ENCODE data around the gene TTC7B. TPM values are rescaled to one million over a fixed set of nuclear protein-coding genes. Genes with fewer than 3 reads are reported as not detected.

Gene TTC7B
- total RNA-seq, 1 donor from 2014 or later, result 5.0 TPM

GRCh38 chr14:90605430-90605829 lies 210.8 kb downstream of the TTC7B start:
- intact Hi-C loops (cut with micrococcal nuclease), result no loop called here

GRCh38 chr14:90604356-90604755 lies 211.9 kb downstream of the TTC7B start:
- intact Hi-C loops (cut with micrococcal nuclease), result no loop called here

GRCh38 chr14:90603841-90604240 lies 212.4 kb downstream of the TTC7B start:
- intact Hi-C loops (cut with micrococcal nuclease), result no loop called here

GRCh38 chr14:90603336-90603735 lies 212.9 kb downstream of the TTC7B start:
- intact Hi-C loops (cut with micrococcal nuclease), result no loop called here

- intact Hi-C loops (cut with micrococcal nuclease), result no loop called here
Observed at GRCh38 chr14:90602088-90602687, 214.0 kb downstream of the TTC7B start.

GRCh38 chr14:90601563-90601962 lies 214.7 kb downstream of the TTC7B start:
- intact Hi-C loops (cut with micrococcal nuclease), result no loop called here

- intact Hi-C loops (cut with micrococcal nuclease), result no loop called here
Observed at GRCh38 chr14:90600619-90601018, 215.6 kb downstream of the TTC7B start.

GRCh38 chr14:90599748-90600507 lies 216.3 kb downstream of the TTC7B start:
- intact Hi-C loops (cut with micrococcal nuclease), result no loop called here

- intact Hi-C loops (cut with micrococcal nuclease), result no loop called here
Observed at GRCh38 chr14:90599339-90599738, 216.9 kb downstream of the TTC7B start.

GRCh38 chr14:90597961-90598360 lies 218.3 kb downstream of the TTC7B start:
- intact Hi-C loops (cut with micrococcal nuclease), result no loop called here

GRCh38 chr14:90596733-90597132 lies 219.5 kb downstream of the TTC7B start:
- intact Hi-C loops (cut with micrococcal nuclease), result no loop called here

- intact Hi-C loops (cut with micrococcal nuclease), result no loop called here
Observed at GRCh38 chr14:90593254-90594040, 222.8 kb downstream of the TTC7B start.

GRCh38 chr14:90592655-90593054 lies 223.6 kb downstream of the TTC7B start:
- intact Hi-C loops (cut with micrococcal nuclease), result no loop called here

GRCh38 chr14:90587918-90588317 lies 228.3 kb downstream of the TTC7B start:
- intact Hi-C loops (cut with micrococcal nuclease), result no loop called here

GRCh38 chr14:90587252-90587910 lies 228.8 kb downstream of the TTC7B start:
- intact Hi-C loops (cut with micrococcal nuclease), result no loop called here

GRCh38 chr14:90585106-90585505 lies 231.1 kb downstream of the TTC7B start:
- intact Hi-C loops (cut with micrococcal nuclease), result no loop called here

GRCh38 chr14:90583916-90584605 lies 232.2 kb downstream of the TTC7B start:
- intact Hi-C loops (cut with micrococcal nuclease), result no loop called here

GRCh38 chr14:90583427-90583826 lies 232.8 kb downstream of the TTC7B start:
- intact Hi-C loops (cut with micrococcal nuclease), result no loop called here

- intact Hi-C loops (cut with micrococcal nuclease), result no loop called here
Observed at GRCh38 chr14:90582166-90582565, 234.1 kb downstream of the TTC7B start.

GRCh38 chr14:90581745-90582144 lies 234.5 kb downstream of the TTC7B start:
- intact Hi-C loops (cut with micrococcal nuclease), result no loop called here
